Skin epidermis (tissue), 12 donors: ENCODE data around the gene ZNF335.

ENCODE experiments used
- H3K27ac ChIP-seq, 21 experiments: fragments of 200-600 bp; sonication (generic) in 11 of 21; one replicate each; pipeline ENCODE4 v1.5.0; 2020; ENCODE audit warnings: mild to moderate bottlenecking in 3 of 21, inconsistent platforms in 2 of 21, moderate library complexity in 2 of 21
- H3K4me3 ChIP-seq, 7 experiments: fragments of 200-600 bp; sonication (generic) in 2 of 7; one replicate each; pipeline ENCODE4 v1.5.0; 2020; ENCODE audit warnings: inconsistent platforms in 2 of 7, mild to moderate bottlenecking in 2 of 7, moderate library complexity in 1 of 7

The ZNF335 gene

DNA sequence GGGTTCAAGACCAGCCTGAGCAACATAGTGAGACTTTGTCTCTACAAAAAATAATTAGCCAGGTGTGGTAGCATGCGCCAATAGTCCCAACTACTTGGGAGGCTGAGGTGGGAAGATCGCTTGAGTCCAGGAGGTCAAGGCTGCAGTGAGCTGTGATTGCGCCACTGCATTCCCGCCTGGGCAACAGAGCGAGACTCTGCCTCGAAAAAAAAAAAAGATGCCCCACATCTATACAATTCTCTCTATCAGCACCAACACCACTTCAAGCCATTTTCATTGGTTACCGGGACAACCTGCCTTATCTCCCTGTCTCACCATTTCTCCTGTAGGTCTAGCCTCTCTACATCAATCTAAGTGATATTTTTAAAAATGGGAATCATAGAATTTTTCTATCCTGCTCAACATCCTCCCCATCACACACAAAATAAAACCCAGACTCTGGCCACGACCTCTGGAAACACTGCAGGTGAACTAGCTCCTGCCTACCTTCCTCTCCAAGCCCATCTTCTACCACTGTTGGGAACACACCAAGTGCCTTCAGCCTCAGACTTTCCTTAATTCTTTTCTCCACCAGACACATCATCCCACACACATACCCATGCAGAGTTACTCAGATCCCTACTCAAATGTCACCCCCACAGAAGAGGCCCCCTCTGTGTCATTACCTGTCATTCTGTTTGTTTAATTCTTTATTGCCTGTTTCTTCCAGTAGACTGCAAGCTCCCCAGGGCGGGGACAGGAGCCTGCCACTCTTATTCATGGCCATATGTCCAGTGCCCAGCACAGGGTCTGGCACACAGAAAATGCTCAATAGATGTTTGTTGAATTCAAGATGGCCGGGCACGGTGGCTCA, 50.4 kb downstream of the ZNF335 start:
- H3K27ac ChIP-seq: no peak overlapping the region
- H3K4me3 ChIP-seq: no peak overlapping the region

DNA sequence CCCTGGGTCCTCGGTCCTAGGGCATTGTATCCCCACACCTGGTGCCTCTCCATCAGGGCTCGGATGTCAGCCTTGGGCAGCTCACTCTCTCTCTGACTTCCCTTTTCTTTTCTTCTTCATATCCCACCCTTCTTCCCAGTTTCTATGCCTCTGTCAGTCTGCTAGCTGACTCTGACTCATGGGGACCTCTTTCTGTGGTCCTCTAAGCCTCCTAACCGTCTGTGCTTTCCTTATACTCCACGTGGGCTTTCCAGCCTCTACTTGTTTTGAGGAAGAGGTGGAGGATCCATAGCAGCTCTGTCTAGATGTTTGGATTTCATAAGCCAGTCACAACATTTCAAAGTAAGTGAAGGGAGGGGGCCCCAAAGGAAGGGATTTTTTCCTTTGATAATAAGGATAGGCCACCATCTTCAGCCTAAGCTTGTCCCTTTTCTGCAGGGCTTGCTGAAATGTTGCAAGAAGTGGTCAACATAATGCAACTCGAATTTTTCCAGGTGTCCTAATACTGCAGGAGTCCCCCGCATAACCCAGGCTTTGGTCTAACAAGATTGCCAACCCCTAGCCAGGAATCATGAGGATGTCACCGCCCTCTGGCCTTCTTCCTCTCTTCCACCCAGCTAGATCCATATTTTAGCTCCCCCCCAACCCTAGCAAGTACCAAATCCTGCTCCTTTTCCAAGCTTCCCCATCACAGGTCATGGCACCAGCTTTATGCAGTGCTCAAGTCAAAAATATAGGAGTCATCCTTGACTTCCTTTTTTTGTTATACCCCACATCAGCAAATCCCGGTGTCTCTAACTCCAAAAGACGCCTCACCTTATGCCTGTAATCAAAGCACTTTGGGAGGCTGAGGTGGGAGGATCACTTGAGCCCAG, 51.3 kb downstream of the ZNF335 start:
- Histone ChIP-seq H3K4me3 (no peak overlapping the region), H3K27ac (peak overlapping the region in 2 of 21 experiments; percentile 52 to 62)

DNA sequence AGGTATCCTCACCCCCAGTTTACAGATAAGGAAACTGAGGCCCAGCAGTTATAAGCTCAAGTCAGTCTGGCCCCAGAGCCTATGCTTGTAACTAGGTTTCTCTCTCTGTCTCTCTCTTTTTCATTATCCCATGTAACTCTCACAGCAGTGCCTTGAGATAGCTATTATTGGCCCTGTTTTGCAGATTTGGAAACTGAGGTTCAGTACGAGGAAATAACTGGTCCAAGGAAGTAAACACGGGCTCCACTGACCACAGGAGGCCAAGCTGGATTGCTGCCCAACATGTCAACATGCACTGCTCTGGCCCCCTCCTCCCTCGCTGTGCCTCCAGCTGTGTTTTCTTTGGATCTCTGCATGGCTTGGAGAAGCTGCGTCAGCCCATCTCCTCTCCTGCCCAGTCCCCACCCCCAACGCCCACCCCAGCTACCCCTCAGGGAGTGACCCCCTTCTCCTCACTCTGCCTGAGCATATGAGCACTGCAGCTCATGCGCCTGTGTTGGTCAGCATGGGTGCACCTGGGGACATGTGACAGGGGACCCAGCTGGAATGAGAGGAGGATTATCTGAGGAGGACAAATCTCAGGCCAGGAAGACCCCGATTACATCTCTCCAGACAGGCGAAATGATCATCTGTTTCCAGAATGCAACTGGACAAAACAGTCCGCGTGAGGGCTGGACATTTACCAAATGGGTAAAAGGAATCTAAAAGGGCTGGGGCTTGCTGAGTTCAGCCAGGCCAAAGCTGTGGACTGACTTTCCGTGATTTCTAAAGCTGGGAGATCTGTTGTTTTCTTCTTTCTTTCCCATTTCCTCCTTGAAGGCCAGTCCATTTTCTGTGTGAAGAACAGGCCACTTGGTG, 52.2 kb downstream of the ZNF335 start:
- Histone ChIP-seq H3K27ac (peak overlapping the region in 2 of 21 experiments; percentile 52 to 62), H3K4me3 (no peak overlapping the region)

DNA sequence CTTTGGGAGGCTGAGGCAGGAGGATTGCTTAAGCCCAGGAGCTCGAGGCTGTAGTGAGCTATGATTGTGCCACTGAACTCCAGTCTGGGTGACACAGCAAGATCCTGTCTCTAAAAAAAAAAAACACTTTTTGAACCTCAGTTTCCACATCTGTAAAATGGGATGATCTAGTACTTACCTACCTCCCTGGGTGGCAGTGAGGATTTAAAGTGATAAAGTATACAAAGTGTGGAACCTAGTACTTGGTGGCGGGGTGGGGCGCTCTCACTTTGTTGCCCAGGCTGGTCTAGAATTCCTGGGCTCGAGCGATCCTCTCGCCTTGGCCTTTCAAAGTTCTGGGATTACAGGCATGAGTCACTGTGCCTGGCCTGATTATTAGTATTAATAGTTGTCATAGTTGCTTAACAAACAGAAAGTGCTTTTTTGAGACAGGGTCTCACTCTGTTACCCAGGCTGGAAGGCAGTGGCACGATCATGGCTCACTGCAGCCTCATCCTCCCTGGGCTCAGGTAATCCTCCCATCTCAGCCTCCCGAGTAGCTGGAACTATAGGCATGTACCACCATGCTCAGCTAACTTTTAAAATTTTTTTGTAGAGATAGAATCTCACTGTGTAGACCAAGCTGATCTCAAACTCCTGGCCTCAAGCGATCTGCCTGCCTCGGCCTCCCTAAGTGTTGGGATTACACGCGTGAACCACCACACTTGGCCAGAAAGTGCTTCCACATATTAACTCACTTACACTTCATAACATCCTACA, 53.0 kb downstream of the ZNF335 start:
- H3K4me3 ChIP-seq: no peak overlapping the region
- peak overlapping the region in 5 of 21 experiments; percentile 4 to 77 (median 17) for H3K27ac ChIP-seq

DNA sequence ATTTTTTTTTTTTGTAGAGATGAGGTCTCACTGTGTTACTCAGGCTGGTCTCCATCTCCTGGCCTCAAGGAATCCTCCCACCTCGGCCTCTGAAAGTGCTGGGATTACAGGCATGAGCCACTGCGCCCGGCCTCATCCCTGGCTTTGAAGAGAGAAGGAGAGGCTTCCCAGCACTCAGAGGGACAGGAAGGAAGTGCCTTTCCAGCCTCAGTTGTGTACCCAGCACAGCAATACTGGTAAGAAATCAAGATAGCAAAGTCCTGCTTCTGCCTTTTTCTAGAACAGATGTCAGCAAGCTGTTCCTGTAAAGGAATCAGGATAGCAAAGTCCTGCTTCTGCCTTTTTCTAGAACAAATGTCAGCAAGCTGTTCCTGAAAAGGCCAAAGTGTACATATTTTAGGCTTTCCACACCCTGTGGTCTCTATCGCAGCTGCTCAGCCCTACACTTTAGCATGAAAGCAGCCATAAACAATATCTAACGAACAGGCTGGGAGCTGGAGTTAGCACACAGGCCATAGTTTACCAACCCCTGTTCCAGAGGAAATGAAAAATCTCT, 53.7 kb downstream of the ZNF335 start:
- Histone ChIP-seq H3K27ac (peak overlapping the region in 9 of 21 experiments; percentile 4 to 77 (median 33)), H3K4me3 (no peak overlapping the region)

DNA sequence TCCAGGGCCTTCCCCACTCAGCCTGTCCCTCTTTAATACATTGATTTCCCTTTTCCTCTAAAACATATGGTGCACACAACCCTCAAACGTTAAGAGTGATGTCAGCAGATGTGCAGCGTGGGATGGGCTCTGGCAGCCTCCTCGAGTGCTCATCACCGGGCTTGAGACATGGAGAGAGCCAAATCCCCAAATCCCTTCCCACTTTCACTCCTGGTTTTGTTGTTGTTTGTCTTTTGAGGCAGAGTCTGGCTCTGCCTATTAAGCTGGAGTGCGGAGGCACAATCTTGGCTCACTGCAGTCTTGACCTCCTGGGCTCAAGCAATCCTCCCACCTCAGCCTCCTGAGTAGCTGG, 54.2 kb downstream of the ZNF335 start:
- Histone ChIP-seq H3K4me3 (no peak overlapping the region), H3K27ac (peak overlapping the region in 8 of 21 experiments; percentile 4 to 77 (median 33))

DNA sequence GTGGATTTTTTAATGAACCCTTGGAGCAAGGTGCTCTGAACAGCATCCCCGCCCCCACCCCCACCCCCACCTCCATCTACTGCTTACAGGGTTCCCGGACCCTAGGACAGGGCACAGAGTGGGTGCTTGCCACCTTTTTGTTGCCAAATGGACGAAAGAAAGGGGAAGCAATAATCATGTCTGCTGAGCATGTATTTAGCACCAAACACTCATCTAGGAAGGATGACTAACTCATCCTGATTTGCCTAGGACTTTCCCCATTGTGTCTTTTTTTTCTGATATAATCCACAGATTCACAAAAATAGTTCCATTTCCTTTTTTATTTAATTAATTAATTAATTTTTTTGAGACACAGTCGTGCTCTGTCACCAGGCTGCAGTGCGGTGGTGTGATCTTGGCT, 58.9 kb downstream of the ZNF335 start:
- H3K4me3 ChIP-seq: no peak overlapping the region
- peak overlapping the region in 2 of 21 experiments; percentile 78 to 83 for H3K27ac ChIP-seq

DNA sequence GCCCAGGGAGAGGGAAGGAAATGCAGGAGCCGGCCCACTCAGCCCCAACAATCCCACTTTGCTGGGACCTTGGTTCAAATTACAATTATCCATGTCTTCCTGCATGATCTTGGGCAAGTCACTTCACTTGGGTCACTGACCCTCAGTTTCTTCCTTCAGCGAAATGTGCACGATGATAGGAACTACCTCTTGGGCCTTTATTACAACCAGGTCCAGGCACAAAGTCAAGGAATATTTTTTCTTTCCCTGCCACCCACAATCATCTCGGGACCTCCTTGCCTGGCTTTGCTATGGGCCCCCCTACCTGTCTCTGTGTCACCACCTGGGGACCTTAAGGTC, 59.7 kb downstream of the ZNF335 start:
- H3K27ac ChIP-seq: peak overlapping the region in 19 of 21 experiments; percentile 29 to 86 (median 76)
- H3K4me3 ChIP-seq: peak overlapping the region in 6 of 7 experiments; percentile 33 to 53 (median 42)

DNA sequence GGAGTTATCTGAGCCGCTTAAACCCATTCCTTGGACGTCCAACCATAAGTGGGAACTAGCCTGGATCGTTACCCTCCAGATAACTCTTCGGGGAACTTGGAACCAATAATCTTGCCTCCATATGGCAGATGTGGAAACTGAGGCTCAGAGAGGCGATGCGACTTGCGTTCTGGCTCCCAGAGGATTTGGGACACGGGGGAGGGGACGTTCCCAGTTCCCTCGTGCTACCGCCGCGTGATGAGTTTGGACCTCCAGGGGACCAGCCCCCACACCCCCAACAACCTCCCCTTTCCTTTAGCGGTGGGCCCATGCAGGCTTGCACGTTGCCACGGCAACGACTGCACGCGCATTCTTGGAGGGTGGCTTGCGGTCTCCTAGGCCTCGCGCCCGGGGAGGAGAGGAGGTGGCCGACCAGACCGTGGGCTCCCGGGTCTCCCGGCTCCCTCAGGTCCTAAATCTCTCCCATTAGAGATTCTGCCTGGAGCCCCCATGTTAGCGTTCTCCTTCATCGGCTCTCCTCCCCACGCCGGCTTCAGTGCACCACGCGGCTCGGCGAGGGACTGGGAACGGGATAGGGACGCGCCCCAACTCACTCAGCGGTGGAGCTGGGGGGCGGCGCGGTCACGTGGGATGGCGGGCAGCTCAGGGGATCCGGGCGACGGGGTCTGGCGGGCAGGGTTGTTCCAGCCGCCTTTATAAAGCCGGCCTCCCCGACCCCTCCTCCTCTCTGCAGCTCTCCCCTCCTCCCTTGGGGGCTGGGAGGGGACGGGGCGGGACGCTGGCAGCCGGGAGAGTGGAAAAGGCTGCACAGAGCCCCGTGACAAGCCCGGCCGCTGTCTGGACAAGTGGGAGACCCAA, 60.3 kb downstream of the ZNF335 start, which contains the start of gene PLTP:
Gene PLTP (minus strand): TSS at position 670 of the 858 bp plus-strand sequence. CDS start 703 bp downstream, outside the sequence.
- H3K4me3 ChIP-seq: peak within 1 kb of the TSS; percentile 33 to 53 (median 46)
- H3K27ac ChIP-seq: peak within 1 kb of the TSS in 20 of 21 experiments; percentile 29 to 86 (median 76)

DNA sequence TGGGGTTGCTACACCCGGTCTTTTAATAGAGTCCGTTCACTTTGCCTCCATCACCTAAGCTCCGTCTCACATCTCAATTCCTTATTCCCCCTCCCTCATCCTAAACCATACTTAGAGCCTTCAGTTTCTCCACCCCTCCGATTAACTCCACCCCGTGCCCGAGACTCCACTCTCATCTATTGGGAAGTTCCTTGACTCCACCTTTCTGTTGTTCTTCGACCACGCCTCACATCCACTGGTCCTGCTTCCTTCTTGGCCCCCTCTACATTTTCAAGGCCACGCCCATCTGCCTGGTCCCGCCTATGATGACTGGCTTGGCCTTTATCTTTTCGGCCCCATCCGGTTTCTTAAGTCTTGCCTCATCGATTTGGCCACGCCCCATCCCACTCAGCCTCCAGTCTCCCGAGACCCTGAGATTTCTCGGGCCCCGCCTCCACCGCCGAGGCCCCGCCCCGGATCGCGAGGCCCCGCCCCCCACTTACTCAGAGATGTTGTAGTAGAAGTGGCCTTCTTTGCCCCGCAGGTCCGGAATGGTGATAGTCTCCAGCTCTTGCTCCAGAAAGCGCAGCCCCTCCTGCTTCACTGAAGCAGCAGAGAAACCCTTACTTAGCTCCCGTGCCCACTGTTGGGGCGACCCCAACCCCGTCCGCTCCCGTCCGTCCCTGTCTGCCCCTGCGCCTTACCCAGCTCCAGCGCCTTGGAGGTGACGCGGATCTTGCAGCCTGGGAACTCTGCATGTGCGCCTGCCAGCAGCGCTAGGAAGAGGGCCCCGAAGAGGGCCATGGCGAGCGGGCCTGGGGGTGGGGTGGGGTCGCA, 61.1 kb downstream of the ZNF335 start:
- peak overlapping the region; percentile 33 to 53 (median 46) for H3K4me3 ChIP-seq
- H3K27ac ChIP-seq: peak overlapping the region in 20 of 21 experiments; percentile 29 to 86 (median 76)

DNA sequence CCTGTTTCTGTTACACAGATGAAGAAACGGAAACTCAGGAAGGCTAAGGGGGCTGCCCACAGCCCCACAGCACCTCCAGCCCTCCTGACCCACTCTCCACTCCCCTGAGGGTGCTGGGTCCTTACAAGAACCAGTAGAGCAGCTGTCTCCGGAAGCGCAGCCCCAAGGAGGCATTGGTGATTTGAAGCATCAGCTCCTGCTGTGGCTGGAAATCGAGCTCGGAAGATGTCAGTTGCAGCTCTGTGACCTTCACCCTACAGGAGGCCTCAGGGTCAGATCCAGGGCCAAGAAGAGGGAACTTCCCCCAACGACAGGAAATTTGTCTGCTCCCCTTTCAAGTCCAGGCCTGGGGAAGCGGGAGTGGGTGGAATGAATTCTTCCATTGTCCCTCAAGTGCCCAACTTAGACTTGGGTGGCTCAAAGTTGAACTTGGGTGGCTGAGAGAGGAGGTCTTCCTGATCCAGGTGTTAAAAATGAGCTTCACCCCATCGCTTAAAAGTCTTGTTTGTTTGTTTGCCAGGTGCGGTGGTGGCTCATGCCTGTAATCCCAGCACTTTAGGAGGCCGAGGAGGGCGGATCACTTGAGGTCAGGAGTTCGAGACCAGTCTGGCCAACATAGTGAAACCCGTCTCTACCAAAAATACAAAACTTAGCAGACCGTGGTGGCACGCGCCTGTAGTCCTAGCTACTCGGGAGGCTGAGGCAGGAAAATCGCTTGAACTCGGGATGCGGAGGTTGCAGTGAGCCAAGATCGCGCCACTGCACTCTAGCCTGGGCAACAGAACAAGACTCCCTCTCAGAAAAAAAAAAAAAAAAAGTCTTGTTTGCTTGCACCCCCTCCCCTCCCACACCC, 62.0 kb downstream of the ZNF335 start:
- peak overlapping the region in 1 of 7 experiments; percentile 53 for H3K4me3 ChIP-seq
- peak overlapping the region in 3 of 21 experiments; percentile 1 to 16 (median 5) for H3K27ac ChIP-seq

DNA sequence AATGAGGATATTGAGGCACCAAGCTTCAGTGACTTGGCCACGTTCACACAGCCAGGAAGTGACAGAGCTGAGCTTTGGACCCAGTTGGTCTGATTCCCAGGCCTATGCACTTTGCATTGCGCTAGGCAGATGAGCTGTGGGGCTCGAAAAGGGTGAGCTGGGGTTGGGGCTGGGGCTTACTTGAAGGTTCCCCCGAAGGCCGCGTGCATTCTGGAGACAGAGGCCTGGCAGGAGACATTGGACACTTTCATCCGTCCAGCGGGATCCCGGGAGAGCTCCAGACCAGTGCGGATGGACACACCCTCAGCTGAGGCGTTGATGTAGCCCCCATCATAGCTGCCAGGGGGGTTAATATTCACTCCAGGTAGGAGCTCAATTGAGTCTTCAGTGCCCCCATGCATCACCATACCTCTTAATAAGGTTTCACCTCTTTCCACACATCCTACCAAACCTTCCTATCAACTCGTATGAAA, 62.6 kb downstream of the ZNF335 start:
- Histone ChIP-seq H3K27ac (peak overlapping the region in 1 of 21 experiments; percentile 5), H3K4me3 (no peak overlapping the region)

DNA sequence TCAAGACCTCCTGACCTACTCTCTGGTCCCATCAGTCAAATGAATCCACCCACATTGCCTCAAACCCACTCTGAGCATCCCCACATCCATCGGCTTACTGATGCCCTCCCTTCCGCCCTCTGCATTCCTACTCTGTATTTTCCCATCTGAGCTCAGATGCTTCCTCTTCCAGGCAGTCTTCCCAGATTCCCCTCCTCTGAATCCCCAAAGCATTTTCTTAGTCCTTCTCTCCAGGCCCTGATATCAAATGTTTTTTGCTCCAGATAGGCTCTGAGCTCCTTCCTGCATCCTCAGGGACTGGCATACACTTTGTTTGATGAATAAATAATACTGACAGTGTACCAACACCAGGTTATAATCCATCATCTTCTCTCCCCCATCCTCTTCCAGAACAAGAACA, 63.9 kb downstream of the ZNF335 start:
- Histone ChIP-seq H3K4me3 (no peak overlapping the region), H3K27ac (no peak overlapping the region)

DNA sequence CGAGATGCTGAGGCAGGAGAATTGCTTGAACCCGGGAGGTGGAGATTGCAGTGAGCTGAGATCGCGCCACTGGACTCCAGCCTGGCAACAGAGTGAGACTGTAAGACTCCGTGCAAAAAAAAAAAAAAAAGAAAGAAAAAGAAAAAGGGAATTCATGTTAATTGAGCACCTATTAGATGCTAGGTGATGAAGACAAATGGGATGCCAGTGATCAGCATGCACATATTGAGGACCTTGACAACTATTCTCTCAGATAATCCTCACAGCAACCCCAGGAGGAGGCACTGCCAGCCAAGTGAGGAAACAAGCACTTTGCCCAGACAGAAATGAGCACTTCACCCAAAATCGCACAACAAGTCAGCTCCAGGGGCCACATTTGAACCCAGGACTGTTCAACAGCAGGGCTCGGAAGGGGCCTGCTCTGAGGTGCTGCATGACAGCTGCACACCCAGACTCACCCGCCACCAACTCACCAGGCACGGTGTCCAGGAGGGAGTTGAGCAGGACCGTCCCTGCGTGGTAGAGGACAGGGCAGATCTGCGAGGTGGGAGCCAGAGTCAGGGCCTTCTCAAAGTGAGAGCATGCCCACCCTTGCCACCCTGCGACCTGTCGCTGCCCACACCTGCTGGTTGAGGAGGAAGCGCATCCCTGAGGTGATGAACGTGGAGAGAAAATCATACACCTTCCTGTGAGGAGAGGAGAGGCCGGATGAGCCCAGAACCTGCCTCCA, 64.6 kb downstream of the ZNF335 start:
- Histone ChIP-seq H3K4me3 (no peak overlapping the region), H3K27ac (no peak overlapping the region)

DNA sequence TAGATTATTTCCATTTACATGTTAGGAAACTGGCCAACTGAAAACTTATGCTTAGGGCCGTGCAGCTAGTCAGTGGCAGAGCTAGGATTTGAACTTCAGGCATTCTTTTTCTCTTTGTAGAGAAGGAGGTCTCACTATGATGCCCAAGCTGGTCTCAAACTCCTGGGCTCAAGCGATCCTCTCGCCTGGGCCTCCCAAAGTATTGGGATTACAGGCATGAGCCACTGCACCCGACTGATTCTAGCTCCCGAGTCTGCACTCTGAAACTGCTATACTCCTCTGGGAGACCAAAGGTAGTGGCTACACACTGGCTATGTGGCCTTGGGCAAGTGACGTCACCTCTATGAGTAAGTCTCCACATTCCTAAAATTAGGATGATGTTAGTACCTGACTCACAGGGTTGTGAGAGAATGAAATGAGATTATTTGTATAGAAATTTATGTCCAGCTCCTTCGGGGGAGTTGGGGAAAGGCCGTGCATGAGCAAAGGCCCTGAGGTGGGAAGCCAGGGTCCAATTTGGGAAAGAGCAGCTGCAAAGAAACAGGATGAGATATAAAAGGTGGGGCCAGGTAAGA, 66.4 kb downstream of the ZNF335 start:
- no peak overlapping the region for H3K27ac ChIP-seq

More for the DNA sequence above, 66.4 kb downstream of the ZNF335 start:
- no peak overlapping the region for H3K4me3 ChIP-seq
